T-helper 2 cell (primary cell): ENCODE data around the gene CDC42.

Source experiments
- DNase-seq, 5 experiments: peaks; one replicate each; pipeline versions ENCODE4 v3.0.0 to v3.0.0-alpha.2; 2012 to 2022

CDC42 gene

GRCh38 chr1:22038036-22038435 is 14.5 kb upstream of the CDC42 start:
- no peak for DNase-seq

GRCh38 chr1:22039594-22040285 is 12.8 kb upstream of the CDC42 start:
- peak; percentile 56 to 99 (median 87) for DNase-seq

GRCh38 chr1:22040286-22040623 is 12.3 kb upstream of the CDC42 start:
- no peak for DNase-seq

- DNase-seq: no peak
Observed at GRCh38 chr1:22041505-22041904, 11.0 kb upstream of the CDC42 start.

- no peak for DNase-seq
Observed at GRCh38 chr1:22043198-22043769, 9.2 kb upstream of the CDC42 start.

- no peak for DNase-seq
Observed at GRCh38 chr1:22044690-22045420, 7.7 kb upstream of the CDC42 start.

- no peak for DNase-seq
Observed at GRCh38 chr1:22045604-22046228, 6.8 kb upstream of the CDC42 start.

- DNase-seq: peak in 2 of 5 experiments; percentile 24 to 25
Observed at GRCh38 chr1:22048351-22049192, 3.9 kb upstream of the CDC42 start.

GRCh38 chr1:22050330-22050729 is 2.2 kb upstream of the CDC42 start:
- DNase-seq: no peak

- DNase-seq: no peak
Observed at GRCh38 chr1:22051607-22052114, 848 bp upstream of the CDC42 start.

GRCh38 chr1:22053017-22053860 is 730 bp downstream of the CDC42 start:
- peak; percentile 12 to 78 (median 54) for DNase-seq

GRCh38 chr1:22053861-22054770 is 1.6 kb downstream of the CDC42 start:
- peak in 2 of 5 experiments; percentile 20 to 42 for DNase-seq

- no peak for DNase-seq
Observed at GRCh38 chr1:22055463-22055862, 3.0 kb downstream of the CDC42 start.

- no peak for DNase-seq
Observed at GRCh38 chr1:22056043-22056442, 3.5 kb downstream of the CDC42 start.

- no peak for DNase-seq
Observed at GRCh38 chr1:22056936-22057335, 4.4 kb downstream of the CDC42 start.

- no peak for DNase-seq
Observed at GRCh38 chr1:22057861-22058260, 5.4 kb downstream of the CDC42 start.

GRCh38 chr1:22064751-22065402 is 12.4 kb downstream of the CDC42 start:
- no peak for DNase-seq

- no peak for DNase-seq
Observed at GRCh38 chr1:22071511-22071910, 19.0 kb downstream of the CDC42 start.

GRCh38 chr1:22074803-22075202 is 22.3 kb downstream of the CDC42 start:
- DNase-seq: no peak

GRCh38 chr1:22075718-22076117 is 23.2 kb downstream of the CDC42 start:
- no peak for DNase-seq
